ENCODE results near the gene CLSTN2.

Gene CLSTN2

DNA sequence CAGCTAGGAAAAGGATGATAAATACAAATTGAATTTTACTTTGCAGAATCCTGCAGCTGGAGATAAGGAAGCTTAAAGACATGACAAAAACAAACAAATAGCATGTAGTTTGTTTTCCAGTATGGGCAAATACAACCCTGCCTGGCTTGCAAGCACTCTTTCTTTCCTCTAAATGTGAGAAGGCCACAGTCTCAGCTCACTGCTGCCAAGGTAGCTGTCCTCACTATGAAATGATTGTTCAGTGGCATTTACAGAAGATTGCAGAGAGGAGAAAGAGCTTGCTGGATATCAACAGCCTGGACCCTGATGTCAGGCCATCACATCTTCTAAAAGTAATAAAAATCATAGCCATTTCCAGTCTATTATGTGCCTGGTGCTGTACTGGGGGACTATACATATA is 262.0 kb downstream of the CLSTN2 start:
- DNase-seq: no peak

DNA sequence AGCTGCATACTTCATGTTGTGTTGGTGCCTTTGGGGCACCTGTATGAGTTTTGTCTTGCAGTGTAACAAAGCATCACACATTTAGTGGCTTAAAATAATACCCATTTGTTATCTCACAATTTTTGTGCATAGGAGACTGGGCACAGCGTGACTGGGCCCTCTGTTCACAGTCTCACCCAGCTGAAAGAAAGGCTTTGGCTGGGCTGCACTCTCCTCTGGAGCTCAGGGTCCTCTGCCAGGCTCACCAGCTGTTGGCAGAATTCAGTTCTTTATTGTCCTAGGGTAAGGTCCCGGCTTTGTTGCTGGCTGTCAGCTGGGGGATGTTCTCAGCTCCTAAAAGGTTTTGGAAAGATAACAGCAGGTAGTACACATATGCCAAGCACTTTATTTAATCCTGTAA is 263.3 kb downstream of the CLSTN2 start:
- DNase-seq: no peak

DNA sequence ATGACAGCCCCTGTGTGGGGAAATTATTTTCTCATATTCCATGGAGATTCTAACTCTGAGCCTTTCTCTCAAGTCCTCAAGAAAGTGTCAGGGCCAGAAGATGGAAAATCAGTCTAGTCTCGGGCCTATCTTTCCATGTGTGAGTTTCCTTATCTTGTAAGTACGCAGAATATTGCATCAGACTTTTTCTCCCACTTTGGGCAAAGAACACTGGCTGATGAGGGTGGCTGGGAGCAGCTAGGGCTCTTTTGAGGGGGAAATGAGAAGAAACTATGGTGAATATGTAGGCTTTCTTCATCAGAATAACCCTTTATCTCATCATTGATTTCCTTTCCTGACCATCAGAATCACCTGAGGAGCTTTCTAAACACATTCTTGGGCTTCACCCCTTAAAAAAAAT is 264.0 kb downstream of the CLSTN2 start:
- DNase-seq: no peak

DNA sequence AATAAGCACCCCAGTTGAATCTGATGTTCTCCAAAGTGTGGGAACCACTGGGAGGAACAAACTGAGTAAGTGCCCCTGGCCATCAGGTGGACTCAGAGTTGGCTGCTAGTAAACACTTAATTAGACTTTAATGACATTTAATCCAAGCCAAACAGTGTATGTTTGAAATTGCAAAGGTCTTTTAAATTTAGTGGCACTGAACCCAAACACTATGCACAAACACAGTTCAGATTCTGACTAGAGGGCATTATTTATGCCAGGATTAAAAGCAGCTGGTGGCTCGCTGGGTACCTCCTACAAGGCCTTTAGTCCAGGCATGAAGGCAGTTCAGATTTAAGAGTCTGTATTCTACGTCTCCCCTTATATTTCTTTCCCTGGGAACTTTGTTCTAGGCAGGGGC is 264.8 kb downstream of the CLSTN2 start:
- no peak for DNase-seq

DNA sequence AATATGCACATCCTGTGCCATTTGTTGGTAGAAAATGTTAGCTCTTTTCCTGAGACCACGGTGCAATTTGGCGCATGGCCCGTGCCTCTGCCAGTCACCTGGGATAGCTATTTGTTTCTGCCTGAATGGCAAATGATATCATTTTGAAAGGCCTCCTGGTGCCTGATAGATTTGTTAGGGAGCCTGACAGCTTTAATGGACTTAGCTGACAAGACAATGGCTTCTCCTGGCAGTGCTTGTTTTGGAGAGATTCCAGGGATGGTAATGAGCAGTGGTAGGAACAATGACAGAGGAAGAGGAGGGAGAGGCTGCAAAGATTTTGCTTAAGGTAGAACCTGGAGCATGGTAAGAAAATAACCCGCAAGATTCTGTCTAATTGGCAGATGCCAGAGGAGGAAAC is 268.5 kb downstream of the CLSTN2 start:
- no peak for DNase-seq

DNA sequence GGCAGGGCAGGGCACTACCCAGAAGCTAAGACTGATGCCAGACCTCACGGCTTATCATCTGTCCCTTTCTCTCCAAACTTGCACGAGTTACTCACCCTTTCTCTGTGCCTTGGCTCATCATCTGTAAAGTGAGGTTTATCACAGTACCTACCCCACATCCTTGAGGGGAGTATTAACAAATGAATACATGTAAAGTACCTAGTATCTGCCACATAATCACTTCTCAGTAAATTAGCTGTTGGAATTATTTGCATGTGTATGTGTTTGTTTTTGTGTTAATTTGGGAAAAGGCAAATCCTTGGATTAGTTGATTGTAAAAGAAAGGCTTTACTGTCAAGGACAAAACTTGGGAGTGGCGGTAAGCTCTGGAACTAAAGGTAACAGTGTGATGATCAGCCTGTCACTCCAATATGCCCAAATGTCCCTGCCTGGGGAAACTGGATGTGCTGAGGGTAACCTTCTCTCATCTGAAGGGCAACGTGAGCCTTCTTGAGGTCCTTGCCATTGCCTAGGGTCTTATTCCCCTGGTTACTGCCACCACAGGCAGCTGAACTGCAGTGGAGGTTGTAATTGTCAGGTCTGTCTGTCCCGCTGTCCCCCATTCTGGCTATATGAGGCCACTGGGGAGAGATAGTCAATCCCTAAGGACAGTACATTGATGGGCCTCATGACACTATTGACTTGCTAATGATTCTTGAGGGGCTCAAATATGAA is 269.4 kb downstream of the CLSTN2 start:
- DNase-seq: no peak

DNA sequence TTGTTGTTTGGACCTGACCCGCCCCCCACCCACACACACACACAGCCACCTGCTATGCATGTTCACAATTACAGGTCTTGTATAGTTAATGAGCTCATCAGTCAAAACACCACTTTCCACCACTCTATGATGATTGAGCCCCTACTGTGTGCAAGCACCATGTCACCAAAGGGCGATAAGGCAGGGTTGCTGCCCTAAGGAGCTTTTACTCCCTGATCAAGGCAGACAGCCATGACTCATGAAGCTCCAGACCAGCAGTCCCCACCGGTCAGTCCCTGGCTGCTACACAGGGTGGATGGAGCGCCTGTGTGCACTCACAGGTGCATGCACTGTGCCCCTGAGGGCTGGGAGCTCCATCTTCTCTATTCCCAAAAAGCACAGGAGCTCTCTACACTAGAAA is 270.6 kb downstream of the CLSTN2 start:
- no peak for DNase-seq

DNA sequence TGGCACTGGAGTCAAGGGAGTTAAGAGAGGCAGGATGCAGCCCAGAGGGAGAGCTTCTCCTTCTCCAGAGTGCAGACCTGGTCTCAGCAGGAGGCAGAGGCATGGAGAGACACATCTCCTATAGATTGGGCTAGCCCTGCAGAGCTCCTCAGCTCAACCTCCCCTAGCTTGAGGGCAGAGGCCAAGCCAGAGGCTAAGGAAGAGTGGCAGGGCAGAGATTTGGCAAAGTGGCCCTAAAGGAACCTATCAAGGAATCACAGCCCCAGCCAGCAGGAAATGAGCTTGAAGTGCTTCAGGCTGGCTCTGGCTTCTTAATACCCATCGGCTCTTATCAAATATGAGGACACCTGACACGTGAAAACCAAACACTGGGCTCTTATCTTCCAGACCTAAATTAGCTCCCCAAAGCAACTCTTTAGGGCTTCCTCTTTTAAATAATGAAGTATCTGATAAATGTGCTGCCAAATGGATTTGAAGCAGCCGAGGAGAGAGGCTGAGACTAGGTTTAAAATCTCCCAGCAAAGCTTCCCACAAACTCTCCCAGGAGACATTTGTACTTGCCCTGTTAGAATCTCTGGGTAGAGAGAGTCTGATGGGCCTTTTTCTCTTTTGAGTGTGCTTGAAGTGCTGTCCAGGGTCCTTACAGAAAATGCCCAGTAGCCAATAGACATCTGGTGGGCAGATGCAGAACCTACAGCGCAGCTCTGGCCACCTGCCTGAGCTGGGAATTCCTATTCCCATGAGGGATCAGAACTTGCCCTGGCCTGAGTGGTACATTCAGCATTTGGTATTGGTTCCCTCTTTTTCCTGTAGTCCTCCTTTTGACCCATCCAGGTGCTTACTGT is 271.4 kb downstream of the CLSTN2 start:
- DNase-seq: no peak

DNA sequence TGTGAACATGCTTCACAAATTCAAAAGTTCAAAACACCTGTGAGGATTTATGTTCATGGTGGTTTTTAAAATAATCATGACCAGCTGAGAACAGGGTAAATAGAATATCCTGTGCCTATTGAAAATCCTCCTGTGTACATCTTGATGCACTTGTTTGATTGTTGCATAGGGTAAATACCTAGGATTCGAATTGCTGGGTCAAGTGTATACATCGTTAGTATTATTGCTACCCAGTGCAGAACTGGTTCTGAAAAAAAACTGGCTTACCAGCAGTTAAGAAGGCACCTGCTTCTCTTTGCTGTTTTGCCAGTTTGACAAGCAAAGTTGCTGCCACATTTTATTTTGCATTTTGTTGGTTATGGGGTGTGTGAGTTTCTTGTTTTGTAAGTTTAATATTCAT is 272.6 kb downstream of the CLSTN2 start:
- no peak for DNase-seq

DNA sequence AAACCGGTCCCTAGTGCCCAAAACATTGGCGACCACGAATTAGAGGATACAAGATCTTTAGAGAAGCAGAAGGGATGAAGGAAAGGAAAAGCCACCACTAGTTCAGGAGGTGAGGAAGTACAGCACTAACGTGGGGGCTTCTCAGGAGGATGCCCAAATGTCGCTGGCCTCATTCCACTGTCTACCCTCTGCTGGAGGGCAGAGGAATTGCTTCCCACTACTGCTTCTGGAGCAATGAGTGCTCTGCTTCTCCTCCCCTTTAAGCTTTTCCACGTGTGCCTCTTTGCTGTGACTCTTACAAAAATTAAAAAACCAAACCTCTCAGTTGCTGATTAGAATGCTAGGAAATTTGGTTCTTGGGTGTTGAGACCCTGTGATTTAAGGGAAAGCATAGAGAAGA is 281.3 kb downstream of the CLSTN2 start:
- no peak for DNase-seq

DNA sequence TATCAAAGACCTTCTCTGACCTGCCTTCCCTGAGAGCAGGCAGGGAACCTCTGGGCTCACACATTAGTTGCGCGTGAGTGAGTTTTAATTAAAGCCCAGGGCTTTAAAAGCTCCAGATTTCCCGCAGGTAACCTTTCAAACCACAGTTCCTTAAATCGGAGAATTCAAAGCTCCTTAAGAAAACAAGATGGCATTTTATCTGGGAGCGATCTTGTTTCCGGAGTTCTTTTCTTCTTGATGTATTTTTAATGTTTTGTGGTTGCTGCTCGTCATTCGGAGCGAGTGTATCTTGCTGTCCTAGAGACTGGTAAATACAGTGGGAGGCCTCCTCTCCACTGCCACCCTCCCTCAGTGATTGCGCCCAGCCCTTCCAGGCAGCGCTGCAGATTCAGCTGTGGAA is 284.3 kb downstream of the CLSTN2 start:
- no peak for DNase-seq

DNA sequence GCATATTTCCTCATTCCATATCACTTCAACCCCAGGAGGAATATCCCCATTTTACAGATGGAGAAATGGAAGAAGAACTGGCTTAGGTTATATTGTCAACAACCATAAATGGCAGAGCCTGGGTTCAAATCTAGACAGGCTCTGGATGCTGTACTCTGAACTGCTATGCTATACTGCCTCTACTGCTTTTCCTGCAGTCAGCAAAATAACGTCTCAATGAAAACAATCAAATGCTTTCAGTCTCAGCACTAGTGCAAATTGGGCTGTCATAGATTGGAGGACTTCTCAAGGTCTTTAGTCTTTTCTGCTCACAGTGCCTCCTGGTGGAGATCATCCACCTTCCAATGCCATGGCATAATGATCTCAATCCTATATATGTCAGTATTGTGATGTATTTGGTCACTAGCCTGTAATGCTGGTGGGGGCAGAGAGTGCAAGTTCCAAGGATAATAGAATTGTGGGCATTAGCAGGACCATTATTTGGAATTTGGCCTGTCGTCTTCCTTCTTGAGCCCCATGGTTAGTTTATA is 285.0 kb downstream of the CLSTN2 start:
- DNase-seq: no peak

DNA sequence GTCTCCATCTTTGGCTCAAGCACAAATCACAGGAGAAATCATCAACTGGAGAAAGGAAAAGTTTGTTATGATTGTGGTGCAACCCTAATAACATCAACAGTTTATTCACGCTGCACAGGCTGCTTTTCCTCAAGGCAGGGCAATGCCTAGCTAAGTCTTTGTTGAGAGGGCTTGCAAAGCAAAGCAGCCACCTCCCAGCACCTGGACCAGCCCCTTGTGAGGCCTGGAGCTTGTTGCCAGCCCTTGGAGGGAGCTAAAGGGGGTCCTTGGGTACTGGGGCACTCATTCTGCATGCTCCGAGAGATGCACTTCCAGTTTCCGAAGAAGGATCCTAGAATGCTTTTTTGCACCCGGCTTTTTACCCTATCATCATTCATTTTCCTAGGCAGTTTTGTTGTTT is 288.2 kb downstream of the CLSTN2 start:
- DNase-seq: no peak

DNA sequence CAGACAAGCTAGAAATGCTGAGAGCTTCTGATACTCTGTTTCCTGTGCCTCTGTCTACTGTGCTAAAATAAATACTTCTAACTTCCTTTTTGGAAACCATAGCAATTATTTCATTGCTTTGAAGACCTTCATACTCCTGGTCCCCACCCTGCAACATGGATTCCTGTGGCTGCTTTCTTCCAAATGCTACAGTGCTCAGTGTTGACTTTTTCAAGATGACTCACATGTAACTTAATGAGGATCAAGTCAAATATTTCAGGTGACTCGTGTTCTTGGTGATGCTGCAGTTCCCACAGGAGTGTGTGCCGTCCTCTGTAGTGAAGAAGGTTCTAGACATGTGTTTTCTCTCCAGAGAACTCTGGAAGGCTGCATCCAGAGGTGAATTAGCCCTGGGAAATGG is 288.6 kb downstream of the CLSTN2 start:
- no peak for DNase-seq

DNA sequence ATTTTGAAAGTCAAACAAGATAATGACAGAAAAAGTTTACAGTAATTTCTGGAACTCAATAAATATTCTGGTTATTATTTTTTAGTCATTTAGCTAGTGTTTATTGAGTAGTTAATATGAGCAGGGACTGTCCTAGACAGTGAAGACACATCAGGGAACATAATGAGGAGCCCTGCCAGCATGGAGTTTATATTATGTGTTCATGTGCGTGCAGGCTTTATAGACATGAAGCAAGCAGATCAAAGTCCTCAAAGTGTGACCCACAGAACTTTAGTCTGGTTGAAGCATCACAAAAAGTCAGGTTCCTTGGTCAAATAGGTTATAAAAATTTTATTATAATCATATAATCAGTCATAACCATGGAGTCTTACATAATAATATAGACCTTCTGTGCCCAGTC is 289.3 kb downstream of the CLSTN2 start:
- no peak for DNase-seq

DNA sequence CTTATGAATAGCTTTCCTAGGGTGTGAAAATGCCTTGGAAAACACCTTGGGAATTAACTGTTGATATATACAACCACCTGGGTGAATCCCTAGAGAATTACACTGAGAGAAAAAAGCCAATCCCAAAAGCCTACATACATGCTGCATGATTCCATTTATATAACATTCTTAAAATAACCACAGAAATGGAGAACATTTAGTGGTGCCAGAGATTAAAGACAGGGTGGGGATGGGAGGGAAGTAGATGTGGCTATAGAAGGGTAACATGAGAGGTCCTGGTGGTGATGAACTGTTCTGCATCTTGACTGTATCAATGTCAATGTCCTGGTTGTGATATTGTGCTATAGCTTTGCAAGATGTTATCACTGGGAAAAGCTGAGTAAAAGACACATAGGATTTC is 291.0 kb downstream of the CLSTN2 start:
- no peak for DNase-seq

DNA sequence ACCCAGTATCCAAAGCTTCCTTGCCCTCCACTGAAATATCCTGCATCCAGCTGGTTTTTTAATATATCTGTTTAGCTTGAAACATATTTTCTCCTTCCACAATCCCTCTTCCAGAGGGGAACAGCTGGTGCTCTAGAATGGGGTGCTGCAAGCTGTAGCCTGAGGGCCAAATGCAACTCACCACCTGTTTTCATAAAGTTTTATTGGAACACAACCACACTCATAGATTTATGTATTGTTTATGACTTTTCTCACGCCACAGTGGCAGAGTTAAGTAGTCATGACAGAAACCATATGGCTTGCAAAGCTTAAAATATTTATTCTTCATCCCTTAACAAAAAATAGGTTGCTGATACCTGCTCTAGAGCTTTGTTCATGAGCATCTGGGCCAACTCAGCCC is 298.7 kb downstream of the CLSTN2 start:
- no peak for DNase-seq

DNA sequence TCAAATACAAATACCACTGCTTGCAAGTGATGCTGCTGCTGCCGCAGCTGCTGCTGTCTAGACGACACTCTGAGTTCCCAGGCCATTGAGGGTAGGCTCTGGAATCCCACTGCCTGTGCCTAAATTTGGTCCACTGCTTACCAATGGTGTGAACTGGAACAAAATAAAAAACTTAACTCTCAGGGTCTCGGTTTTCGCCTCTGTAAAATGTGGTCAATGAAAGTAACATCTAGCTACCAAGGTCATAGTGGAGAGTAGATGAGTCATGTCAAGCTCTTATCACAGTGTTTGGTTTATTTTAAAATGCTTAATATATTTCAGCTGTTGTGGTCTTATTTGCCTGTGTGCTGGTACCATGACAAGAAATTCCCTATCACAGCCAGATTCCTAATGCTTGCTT is 299.3 kb downstream of the CLSTN2 start:
- DNase-seq: no peak

DNA sequence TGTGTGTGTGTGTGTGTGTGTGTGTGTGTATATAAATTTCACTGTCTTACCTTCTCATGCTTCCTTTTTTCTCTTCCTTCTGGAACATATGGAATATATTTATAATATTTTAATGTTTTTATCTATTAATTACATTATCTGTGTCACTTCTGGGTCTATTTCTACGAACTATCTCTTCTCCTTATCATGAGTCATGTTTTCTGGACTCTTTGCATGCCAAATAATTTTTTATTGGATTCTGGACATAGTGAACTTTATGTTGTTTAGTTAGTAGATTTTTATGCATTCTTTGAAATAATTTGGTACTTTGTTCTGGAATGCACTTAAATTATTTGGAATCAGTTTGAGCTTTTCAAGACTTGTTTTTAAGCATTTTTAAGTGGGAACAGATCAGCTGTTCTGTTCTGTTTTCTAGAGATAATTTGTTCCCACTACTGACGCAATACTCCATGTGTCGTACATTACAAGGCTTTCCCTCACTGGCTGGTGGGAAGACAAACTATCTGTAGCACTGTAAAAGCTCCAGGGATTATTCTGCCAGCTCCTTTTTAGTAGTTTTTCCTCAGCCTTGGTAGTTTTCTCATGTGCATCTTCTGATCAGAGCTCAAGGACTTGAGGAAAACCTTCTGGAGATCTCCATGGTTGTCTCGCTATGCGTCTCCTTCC is 302.0 kb downstream of the CLSTN2 start:
- DNase-seq: no peak

DNA sequence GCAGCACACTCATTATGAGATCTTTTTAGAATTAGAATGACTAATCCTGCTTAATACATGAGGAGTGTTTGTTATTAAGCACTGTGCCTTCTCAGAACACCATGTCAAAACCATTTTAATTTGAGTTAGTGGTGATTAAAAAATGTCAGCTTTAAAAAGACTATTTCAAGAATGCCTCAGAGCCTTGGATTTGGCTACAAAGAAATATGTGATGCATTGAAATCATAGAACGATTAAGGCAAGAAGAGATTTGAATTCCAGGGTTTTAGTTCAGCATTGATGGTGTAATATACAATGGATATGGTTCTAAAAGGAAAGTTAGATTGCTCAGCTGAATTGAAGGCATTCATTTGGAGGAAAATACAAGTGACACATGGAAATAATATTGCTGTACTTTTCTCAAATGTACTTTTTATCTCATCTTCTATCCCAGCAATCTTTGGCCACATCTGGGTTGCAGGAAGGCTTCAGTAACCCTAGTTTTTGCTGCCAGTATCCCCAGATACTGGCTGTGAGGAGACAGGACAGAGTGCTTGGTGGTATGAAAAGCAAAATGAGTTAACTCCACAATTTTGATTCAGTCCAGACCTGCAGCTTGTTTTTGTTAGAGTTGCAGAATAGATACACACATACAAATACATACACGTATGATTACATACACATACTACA is 303.8 kb downstream of the CLSTN2 start:
- DNase-seq: no peak

DNA sequence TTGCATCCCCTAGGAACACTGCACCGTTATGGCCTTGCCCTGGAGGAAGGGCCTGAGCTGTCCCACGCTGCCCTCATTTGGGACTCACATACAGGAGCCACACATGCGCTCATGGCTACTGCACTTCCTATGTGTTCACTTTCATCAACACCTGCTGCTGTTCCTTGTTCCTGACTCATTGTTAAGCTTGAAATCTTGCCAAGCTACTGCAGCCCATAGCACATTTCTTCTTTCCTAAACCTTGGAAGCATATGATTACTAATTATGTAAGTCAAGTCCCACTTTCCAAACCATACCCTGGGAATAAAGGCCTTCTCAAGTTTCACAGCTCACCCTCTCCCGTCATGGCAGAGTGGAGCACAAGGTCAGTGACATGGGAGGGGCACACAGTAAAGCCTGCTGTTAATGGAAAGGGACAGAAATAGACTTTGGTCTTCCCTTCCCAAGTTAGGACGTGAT is 307.9 kb downstream of the CLSTN2 start:
- DNase-seq: no peak

DNA sequence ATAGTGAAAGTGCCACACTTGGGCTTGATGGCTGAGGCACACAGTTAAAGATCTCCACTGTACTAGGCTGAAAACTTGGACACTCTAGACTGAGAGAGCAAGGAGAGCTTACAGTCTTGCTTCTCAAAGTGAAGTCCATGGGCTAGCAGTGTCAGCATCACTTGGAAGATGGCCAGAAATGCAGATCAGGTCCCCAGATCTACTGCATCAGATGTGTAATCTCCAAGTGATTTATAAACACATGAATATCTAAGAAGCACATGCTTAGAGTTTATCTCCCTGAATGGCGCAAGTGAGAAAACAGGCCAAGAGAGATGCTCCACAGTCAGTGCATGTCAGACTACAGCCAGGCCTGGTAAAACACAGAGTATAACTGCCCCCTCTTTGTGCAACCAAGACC is 308.6 kb downstream of the CLSTN2 start:
- no peak for DNase-seq

DNA sequence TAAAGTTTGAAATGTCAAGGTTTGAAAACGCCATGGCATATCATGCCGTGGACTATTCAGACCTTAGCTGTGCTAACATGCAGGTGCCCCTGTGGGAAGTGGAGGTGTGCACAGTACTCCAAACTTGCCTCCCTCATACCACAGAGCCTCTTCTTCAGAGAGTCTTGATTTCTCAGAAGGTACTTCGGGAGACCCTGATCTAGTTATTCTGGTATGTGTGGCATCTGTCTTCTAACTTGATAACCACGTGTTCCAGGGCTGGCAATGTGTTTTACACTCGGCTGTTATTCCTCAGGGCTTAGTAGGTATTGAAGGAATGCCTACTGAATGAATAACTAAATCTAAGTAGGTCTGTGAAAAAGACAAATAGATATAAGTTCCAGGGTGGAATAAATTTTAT is 309.9 kb downstream of the CLSTN2 start:
- no peak for DNase-seq
